ENCODE results near the gene RIN1.
"Not testable (repeated sequence)": the region's sequence is repeated elsewhere in the genome, so short reads cannot be mapped to it uniquely, and the experiment has no call there.

The RIN1 gene, protein sequence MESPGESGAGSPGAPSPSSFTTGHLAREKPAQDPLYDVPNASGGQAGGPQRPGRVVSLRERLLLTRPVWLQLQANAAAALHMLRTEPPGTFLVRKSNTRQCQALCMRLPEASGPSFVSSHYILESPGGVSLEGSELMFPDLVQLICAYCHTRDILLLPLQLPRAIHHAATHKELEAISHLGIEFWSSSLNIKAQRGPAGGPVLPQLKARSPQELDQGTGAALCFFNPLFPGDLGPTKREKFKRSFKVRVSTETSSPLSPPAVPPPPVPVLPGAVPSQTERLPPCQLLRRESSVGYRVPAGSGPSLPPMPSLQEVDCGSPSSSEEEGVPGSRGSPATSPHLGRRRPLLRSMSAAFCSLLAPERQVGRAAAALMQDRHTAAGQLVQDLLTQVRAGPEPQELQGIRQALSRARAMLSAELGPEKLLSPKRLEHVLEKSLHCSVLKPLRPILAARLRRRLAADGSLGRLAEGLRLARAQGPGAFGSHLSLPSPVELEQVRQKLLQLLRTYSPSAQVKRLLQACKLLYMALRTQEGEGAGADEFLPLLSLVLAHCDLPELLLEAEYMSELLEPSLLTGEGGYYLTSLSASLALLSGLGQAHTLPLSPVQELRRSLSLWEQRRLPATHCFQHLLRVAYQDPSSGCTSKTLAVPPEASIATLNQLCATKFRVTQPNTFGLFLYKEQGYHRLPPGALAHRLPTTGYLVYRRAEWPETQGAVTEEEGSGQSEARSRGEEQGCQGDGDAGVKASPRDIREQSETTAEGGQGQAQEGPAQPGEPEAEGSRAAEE

DNA sequence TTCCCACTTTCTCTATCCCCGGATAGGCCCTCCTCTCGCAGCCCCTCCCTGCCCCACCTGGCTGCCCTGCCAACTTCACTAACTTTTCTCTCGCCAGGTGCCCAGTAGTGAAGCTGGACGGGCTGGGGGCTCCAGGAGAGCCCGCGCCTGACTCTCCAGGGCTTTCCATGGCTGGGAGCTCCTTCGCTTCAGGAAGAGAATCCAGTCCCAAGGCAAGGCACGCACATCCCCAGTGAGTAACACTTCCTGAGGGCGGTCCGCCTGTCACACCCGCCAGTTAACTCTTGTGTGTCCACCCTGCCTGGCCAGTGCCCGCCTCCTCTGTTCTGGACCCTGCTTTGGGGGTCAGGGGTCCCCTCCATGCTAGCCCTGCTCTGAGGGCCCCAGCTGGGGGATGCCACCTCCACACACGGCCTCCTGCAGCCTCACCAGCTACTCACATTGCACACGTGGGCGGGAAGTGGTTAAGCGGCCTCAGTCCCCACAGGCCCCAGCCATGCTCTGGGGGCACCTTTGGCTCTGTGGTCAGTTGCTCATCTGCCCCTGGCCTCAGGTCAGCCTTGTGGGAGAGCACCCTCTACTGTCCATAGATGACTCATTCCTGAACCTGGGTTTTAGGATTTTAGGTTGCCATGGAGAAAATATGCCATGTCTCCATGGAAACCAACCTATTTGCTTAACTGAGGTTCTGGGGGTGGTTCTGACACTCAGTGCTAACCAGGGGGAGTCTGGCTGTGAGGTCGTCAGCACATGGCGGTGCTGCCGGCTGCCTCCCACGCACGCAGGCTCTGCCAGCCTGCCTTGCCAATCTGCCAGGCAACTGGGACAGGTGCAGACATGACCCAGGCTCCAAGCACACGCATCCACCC, at the start of gene RIN1:
Gene RIN1 (minus strand): TSS at position 201 of the 869 bp plus-strand sequence. CDS start 32 bp downstream, at position 169.
- DNase-seq (ENCODE audit: low read depth): peak; percentile 100
- peak within 1 kb of the TSS; percentile 65 for H3K4me3 ChIP-seq (ENCODE audit: low read depth, low read length)
- TF ChIP-seq, protein P1, sequence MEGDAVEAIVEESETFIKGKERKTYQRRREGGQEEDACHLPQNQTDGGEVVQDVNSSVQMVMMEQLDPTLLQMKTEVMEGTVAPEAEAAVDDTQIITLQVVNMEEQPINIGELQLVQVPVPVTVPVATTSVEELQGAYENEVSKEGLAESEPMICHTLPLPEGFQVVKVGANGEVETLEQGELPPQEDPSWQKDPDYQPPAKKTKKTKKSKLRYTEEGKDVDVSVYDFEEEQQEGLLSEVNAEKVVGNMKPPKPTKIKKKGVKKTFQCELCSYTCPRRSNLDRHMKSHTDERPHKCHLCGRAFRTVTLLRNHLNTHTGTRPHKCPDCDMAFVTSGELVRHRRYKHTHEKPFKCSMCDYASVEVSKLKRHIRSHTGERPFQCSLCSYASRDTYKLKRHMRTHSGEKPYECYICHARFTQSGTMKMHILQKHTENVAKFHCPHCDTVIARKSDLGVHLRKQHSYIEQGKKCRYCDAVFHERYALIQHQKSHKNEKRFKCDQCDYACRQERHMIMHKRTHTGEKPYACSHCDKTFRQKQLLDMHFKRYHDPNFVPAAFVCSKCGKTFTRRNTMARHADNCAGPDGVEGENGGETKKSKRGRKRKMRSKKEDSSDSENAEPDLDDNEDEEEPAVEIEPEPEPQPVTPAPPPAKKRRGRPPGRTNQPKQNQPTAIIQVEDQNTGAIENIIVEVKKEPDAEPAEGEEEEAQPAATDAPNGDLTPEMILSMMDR (conservative IDR thresholded peaks at IDR 0.05; ENCODE audit: low read depth, low read length): peak; percentile 38

DNA sequence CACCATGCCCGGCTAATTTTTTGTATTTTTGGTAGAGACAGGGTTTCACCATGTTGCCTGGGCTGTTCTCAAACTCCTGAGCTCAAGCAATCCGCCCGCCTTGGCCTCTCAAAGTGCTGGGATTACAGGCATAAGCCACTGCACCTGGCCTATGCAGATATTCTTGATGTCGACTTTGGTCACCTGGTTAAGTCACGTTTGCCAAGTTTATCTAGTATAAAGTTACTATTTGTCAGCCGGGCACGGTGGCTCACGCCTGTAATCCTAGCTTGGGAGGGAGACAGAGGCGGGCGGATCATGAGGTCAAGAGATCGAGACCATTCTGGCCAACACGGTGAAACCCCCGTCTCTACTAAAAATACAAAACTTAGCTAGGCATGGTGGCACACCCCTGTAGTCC, 48.1 kb upstream of the RIN1 start:
- H3K4me3 ChIP-seq (ENCODE audit: low read depth, low read length); DNase-seq (ENCODE audit: low read depth): not testable (repeated sequence)

DNA sequence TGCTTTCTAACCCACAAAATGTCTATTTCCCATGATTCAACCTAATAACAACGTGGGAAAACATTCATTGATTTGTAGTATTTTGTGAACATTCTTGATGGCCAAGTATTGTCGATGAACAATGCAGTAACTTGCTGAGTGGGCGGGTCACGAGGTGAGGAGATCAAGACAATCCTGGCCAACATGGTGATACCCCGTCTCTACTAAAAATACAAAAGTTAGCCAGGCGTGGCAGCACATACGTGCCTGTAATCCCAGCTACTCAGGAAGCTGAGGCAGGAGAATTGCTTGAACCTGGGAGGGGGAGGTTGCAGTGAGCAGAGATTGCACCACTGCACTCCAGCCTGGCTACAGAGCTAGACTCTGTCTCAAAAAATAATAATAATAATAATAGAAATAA, 44.0 kb upstream of the RIN1 start:
- H3K4me3 ChIP-seq (ENCODE audit: low read depth, low read length); DNase-seq (ENCODE audit: low read depth): not testable (repeated sequence)

DNA sequence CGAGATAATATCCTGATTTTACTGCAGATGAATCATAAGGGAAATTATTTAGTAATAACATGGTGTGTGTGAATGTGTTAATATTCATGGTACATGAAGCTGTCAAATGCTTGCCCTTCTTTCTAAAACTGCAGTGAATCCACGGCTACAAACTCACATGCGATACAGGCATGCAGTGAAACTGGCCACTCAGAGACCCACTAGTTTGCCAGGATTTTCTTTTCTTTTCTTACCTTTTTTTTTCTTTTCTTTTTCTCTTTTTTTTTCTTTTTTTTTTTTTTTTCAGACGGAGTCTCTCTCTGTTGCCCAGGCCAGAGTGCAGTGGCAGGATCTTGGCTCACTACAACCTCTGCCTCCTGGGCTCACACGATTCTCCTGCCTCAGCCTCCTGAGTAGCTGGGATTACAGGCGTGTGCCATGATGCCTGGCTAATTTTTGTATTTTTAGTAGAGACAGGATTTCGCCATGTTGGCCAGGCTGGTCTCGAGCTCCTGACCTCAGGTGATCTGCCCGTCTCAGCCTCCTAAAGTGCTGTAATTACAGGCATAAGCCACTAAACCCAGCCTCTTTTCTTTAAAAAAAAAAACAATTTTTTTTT, 37.6 kb upstream of the RIN1 start:
- not testable (repeated sequence) for DNase-seq (ENCODE audit: low read depth); H3K4me3 ChIP-seq (ENCODE audit: low read depth, low read length)

DNA sequence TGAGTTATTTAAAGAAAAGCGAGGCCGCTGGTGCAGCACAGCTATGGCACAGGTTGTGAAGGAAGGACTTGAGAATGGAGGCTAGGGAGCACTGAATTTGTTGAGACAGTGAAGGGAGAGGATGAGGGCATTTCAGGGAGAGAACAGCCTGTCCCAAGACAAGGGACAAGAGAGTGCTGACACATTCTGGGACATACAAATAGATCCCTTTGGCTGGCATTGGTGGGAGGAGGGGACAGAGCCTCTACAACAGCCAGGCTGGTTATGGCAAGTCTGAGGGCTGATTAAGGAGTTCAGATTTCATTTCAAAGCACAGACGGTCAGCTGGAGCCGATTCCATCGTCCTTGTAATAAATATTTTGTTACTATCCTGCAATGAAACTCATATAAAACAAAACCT, 37.0 kb upstream of the RIN1 start:
- DNase-seq (ENCODE audit: low read depth): no peak
- TF ChIP-seq, protein P1 (conservative IDR thresholded peaks at IDR 0.05; ENCODE audit: low read depth, low read length): no peak
- no peak overlapping the region for H3K4me3 ChIP-seq (ENCODE audit: low read depth, low read length)

DNA sequence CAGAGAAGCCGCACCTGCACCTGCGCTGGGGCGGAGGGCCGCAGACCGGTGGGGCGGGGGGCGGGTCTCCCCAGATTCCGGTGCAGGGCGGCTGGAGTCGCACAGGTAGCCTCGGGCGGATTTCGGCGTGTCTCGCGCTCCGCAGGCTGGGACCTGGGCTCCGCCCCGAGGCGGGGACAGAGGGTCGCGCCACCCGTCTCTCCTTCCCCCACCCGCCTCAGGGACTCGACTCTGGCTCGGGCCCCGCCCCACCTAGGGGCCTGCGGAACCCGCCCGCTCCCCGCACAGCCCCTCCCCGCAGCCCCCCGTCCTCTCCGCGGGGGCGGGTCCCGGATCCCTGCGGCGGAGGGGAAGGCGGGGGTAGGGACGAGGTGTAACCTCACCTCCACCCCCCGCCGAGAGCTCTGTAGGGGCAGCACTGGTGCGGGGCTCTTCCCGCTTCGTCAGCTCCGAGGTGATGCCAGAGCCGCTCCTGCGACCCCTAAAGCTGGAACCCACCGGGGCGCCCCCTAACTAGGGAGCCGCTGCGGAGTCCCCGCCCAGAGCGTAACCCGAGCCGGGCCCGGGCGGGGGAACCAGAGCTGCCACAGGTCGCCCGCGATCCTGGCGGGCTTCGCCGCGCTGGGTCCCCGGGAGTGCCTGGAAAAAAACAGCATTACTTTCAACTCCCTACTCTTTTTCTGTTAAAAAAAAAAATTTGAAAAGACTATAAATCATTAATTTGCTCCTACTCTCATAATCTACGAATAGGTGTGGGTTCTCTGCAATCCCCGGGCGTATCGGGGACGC, 35.6 kb upstream of the RIN1 start, which contains the start of gene SLC29A2:
Gene SLC29A2 (minus strand): TSS at position 134 of the 789 bp plus-strand sequence. CDS start 169 bp downstream, outside the sequence.
- DNase-seq (ENCODE audit: low read depth): no peak
- TF ChIP-seq, protein P1 (conservative IDR thresholded peaks at IDR 0.05; ENCODE audit: low read depth, low read length): no peak
- H3K4me3 ChIP-seq (ENCODE audit: low read depth, low read length): peak within 1 kb of the TSS; percentile 74

DNA sequence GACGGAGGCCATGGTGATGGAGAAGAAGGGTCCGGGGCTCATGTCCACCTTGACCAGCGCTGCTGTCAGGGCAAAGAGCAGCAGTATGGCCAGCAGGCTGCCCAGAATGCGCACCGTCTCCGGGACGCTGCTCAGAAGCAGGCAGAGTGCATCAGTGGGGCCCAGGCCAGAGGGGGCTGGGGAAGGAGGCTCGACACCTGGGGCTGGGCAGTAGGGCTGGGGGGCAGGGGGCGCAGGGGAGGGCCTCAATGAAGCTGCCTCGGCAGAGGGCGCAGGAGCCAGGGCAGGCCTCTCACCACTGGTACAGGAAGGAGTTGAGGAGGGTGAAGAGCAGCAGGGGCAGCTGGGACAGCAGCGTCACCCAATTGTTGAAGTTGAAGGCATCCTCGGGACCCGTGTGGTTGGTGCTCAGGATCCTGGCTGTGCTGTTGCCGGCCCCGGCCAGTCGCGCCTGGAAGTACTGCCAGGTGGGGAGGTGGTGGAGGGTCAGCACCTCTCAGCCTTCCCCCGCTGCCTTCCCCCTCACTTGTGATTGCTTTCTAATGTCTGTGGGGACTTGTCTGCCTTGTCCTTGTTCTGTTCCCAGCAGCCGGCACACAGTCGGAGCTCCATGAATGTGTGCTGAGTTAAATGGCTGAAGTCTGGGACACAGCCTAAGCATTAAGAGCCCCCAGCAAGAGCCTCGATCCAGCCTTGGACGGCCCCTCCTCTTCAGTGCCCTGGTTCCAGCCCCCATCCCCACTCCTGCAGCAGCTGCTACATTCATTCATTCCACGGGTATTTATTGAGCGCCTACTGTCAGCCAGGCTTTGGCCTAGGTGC, 33.0 kb upstream of the RIN1 start:
- H3K4me3 ChIP-seq (ENCODE audit: low read depth, low read length): no peak overlapping the region
- TF ChIP-seq, protein P1 (conservative IDR thresholded peaks at IDR 0.05; ENCODE audit: low read depth, low read length): no peak
- no peak for DNase-seq (ENCODE audit: low read depth)

All from choroid plexus epithelial cell (primary cell).